Measurements from ENCODE around the gene EYA4.

Gene EYA4

GRCh38 chr6:133309579-133309978, 68.4 kb downstream of the EYA4 start:
- TF ChIP-seq CTCF (IDR thresholded peaks at IDR 0.05; ENCODE audit: low read depth, low read length) = no peak
- in situ Hi-C loops (cut with HindIII; ENCODE audit: low sequenced_read_pairs) = no loop called here
- no peak overlapping the region for H3K4me3 ChIP-seq (ENCODE audit: low read depth, low read length)
- no peak for DNase-seq (ENCODE audit: low read depth, low spot score)

GRCh38 chr6:133312006-133312405, 70.8 kb downstream of the EYA4 start:
- no peak for DNase-seq (ENCODE audit: low read depth, low spot score)
- in situ Hi-C loops (cut with HindIII; ENCODE audit: low sequenced_read_pairs) = no loop called here
- no peak for TF ChIP-seq CTCF (IDR thresholded peaks at IDR 0.05; ENCODE audit: low read depth, low read length)

GRCh38 chr6:133313068-133313467, 71.9 kb downstream of the EYA4 start:
- no peak for DNase-seq (ENCODE audit: low read depth, low spot score)
- no peak for TF ChIP-seq CTCF (IDR thresholded peaks at IDR 0.05; ENCODE audit: low read depth, low read length)
- no peak overlapping the region for H3K4me3 ChIP-seq (ENCODE audit: low read depth, low read length)
- in situ Hi-C loops (cut with HindIII; ENCODE audit: low sequenced_read_pairs) = no loop called here

More at GRCh38 chr6:133312006-133312405, 70.8 kb downstream of the EYA4 start:
- H3K4me3 ChIP-seq (ENCODE audit: low read depth, low read length) = no peak overlapping the region

GRCh38 chr6:133314947-133315346, 73.8 kb downstream of the EYA4 start:
- no peak for TF ChIP-seq CTCF (IDR thresholded peaks at IDR 0.05; ENCODE audit: low read depth, low read length)
- no peak overlapping the region for H3K4me3 ChIP-seq (ENCODE audit: low read depth, low read length)
- peak; percentile 33 for DNase-seq (ENCODE audit: low read depth, low spot score)
- in situ Hi-C loops (cut with HindIII; ENCODE audit: low sequenced_read_pairs) = no loop called here

GRCh38 chr6:133315811-133316210, 74.7 kb downstream of the EYA4 start:
- H3K4me3 ChIP-seq (ENCODE audit: low read depth, low read length) = no peak overlapping the region
- TF ChIP-seq CTCF (IDR thresholded peaks at IDR 0.05; ENCODE audit: low read depth, low read length) = no peak

GRCh38 chr6:133317704-133318103, 76.5 kb downstream of the EYA4 start:
- no peak for TF ChIP-seq CTCF (IDR thresholded peaks at IDR 0.05; ENCODE audit: low read depth, low read length)
- H3K4me3 ChIP-seq (ENCODE audit: low read depth, low read length) = no peak overlapping the region
- in situ Hi-C loops (cut with HindIII; ENCODE audit: low sequenced_read_pairs) = no loop called here
- no peak for DNase-seq (ENCODE audit: low read depth, low spot score)

More at GRCh38 chr6:133315811-133316210, 74.7 kb downstream of the EYA4 start:
- in situ Hi-C loops (cut with HindIII; ENCODE audit: low sequenced_read_pairs) = no loop called here
- no peak for DNase-seq (ENCODE audit: low read depth, low spot score)

- no peak for DNase-seq (ENCODE audit: low read depth, low spot score)
- no peak overlapping the region for H3K4me3 ChIP-seq (ENCODE audit: low read depth, low read length)
- in situ Hi-C loops (cut with HindIII; ENCODE audit: low sequenced_read_pairs) = no loop called here
- no peak for TF ChIP-seq CTCF (IDR thresholded peaks at IDR 0.05; ENCODE audit: low read depth, low read length)
These were observed 85.4 kb downstream of the EYA4 start for GRCh38 chr6:133326584-133326983.
